K562 (cell line): ENCODE results near the gene DNAH8. TPM values are rescaled to one million over a fixed set of nuclear protein-coding genes. Genes with fewer than 3 reads are reported as not detected.

Experiments
- ERF ChIP-seq: fragments of 450-650 bp; formaldehyde crosslinking; IDR thresholded peaks from 2 replicates; pipeline ENCODE4 v1.4.0; 2020; ENCODE audit warnings: mild to moderate bottlenecking, mixed read lengths
- ESRRA ChIP-seq: fragments of 450-650 bp; IDR thresholded peaks from 2 replicates; pipeline ENCODE4 v1.6.1; 2014; ENCODE audit warnings: low read depth, mild to moderate bottlenecking, moderate library complexity, borderline replicate concordance
- KDM5B ChIP-seq: fragments of 200-600 bp; sonication (generic); IDR thresholded peaks from 2 replicates; pipeline ENCODE4 v1.6.1; 2012; ENCODE audit warnings: low read depth, mild to moderate bottlenecking, moderate library complexity, low read length, control low read depth, inconsistent platforms; ENCODE audit not compliant: insufficient replicate concordance
- MED1 ChIP-seq: sonication (generic); formaldehyde crosslinking; IDR thresholded peaks from 2 replicates; pipeline ENCODE4 v1.8.1; 2023; ENCODE audit warnings: missing genetic modification reagents, borderline replicate concordance
- POU5F1 ChIP-seq: fragments of 150-350 bp; IDR thresholded peaks from 2 replicates; pipeline ENCODE4 v1.6.1; 2014; ENCODE audit warnings: borderline replicate concordance, low read length, low read depth, mild to moderate bottlenecking; ENCODE audit not compliant: partially characterized antibody
- RB1 ChIP-seq: fragments of 450-650 bp; IDR thresholded peaks from 2 replicates; pipeline ENCODE4 v1.6.1; 2017; ENCODE audit warnings: low read depth, mild to moderate bottlenecking
- SMAD1 ChIP-seq: fragments of 150-350 bp; IDR thresholded peaks from 2 replicates; pipeline ENCODE4 v1.6.1; 2014; ENCODE audit warnings: low read length, low read depth; ENCODE audit not compliant: partially characterized antibody
- SREBF1 ChIP-seq: fragments of 150-350 bp; IDR thresholded peaks from 2 replicates; pipeline ENCODE4 v1.6.1; 2014; ENCODE audit warnings: antibody characterized with exemption, low read depth, low read length, borderline replicate concordance
- TAF1 ChIP-seq: IDR thresholded peaks from 2 replicates; pipeline ENCODE4 v1.6.1; 2011; ENCODE audit warnings: mild to moderate bottlenecking, low read length, moderate library complexity; ENCODE audit not compliant: insufficient read depth, control insufficient read depth, severe bottlenecking; ENCODE audit errors: extremely low read depth
- TEAD1 ChIP-seq, 2 experiments: fragments of 450-650 bp in 1 of 2; sonication (generic) in 1 of 2; formaldehyde crosslinking; IDR thresholded peaks; 2 replicates each; pipeline versions ENCODE4 v1.4.0 to v1.8.0; 2020 to 2022; ENCODE audit warnings: mild to moderate bottlenecking in 2 of 2, missing genetic modification reagents in 1 of 2
- ZNF143 ChIP-seq: sonication (generic); formaldehyde crosslinking; IDR thresholded peaks from 2 replicates; pipeline ENCODE4 v1.9.0; 2022; ENCODE audit warnings: mild to moderate bottlenecking, missing genetic modification reagents
- ZNF212 ChIP-seq: fragments of 450-650 bp; formaldehyde crosslinking; IDR thresholded peaks from 2 replicates; pipeline ENCODE4 v1.4.0; 2020; ENCODE audit warnings: mild to moderate bottlenecking
- polyA plus RNA-seq, 8 experiments: library from polyadenylated mRNA; depleted of rRNA in 4 of 8; stranded (reverse) in 5 of 8; unstranded in 3 of 8; fragments of >200 nt; fragmentation: Nextera tagmentation in 2 of 8; fragmentation: Illumina TruSeq in 1 of 8; extraction: Ambion mirVana in 2 of 8; extraction: Trizol in 1 of 8; gene quantifications; 2 replicates each; pipeline versions ENCODE4 v1.2.1 to v1.2.3, GENCODE V29; 2011 to 2014; ENCODE audit warnings: inconsistent platforms in 1 of 8, missing spikeins in 1 of 8
- total RNA-seq, 7 experiments: library from RNA; depleted of rRNA in 6 of 7; stranded (reverse); fragments of >200 nt in 6 of 7; fragmentation: Illumina TruSeq in 2 of 7; extraction: Trizol in 2 of 7; gene quantifications; 2 replicates each; pipeline versions ENCODE4 v1.2.1 to v1.2.3, GENCODE V29; 2011 to 2021; ENCODE audit warnings: low replicate concordance in 1 of 7
- TF ChIP-seq, protein P1 (sequence below): fragments of 450-650 bp; IDR thresholded peaks from 2 replicates; pipeline ENCODE4 v1.6.1; 2016; ENCODE audit warnings: low read depth
- TF ChIP-seq, protein P2 (sequence below), 2 experiments: fragments of 450-650 bp; IDR thresholded peaks; 2 replicates each; pipeline ENCODE4 v1.6.1; 2016
- TF ChIP-seq, protein P3 (sequence below): sonication (generic); formaldehyde crosslinking; IDR thresholded peaks from 2 replicates; pipeline ENCODE4 v1.8.1; 2023; ENCODE audit warnings: mild to moderate bottlenecking, missing genetic modification reagents

Gene DNAH8
- total and polyA plus RNA-seq, 9 of the 15 experiments (the other 6 are each of a cell fraction or from before 2014, with no cell fraction given): 1.2 to 4.2 (median 2.9) TPM

DNA sequence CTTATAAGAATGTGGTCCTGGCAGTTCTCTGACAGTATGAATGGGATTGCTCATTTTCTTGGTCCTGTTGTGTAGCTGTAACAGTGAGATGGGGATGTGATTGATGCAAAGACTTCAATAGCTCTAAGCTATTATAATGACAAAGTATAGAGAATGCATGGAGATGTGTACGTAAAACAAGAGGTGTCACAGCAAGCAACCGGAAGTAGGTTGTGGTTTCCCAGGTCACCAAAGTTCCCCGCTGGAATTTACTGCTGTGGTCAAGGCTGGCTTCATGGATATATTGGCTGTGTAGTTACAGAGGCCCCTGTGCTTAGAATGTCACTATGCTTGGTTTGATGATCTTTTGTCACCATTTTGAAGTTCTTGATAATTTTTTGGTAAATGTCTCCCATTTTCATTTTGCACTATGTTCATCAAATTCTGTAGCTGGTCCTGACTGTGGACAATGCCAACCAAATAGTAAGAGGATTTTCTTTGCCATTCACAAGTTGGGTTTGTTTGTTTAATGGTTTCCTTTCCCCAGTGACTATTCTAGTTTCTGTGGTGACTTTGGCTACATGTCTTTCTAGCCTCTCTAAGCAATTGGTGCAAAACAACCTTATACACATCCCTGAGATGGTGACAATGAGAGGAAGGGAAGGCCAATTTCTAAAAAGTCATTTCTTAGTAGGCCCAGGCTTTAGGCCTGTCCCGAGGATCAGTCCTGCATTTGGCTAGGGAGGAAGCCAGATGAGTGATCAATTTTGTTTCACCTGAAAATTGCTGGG lies 10.5 kb downstream of the DNAH8 start (continued):
- TF ChIP-seq, protein P1, sequence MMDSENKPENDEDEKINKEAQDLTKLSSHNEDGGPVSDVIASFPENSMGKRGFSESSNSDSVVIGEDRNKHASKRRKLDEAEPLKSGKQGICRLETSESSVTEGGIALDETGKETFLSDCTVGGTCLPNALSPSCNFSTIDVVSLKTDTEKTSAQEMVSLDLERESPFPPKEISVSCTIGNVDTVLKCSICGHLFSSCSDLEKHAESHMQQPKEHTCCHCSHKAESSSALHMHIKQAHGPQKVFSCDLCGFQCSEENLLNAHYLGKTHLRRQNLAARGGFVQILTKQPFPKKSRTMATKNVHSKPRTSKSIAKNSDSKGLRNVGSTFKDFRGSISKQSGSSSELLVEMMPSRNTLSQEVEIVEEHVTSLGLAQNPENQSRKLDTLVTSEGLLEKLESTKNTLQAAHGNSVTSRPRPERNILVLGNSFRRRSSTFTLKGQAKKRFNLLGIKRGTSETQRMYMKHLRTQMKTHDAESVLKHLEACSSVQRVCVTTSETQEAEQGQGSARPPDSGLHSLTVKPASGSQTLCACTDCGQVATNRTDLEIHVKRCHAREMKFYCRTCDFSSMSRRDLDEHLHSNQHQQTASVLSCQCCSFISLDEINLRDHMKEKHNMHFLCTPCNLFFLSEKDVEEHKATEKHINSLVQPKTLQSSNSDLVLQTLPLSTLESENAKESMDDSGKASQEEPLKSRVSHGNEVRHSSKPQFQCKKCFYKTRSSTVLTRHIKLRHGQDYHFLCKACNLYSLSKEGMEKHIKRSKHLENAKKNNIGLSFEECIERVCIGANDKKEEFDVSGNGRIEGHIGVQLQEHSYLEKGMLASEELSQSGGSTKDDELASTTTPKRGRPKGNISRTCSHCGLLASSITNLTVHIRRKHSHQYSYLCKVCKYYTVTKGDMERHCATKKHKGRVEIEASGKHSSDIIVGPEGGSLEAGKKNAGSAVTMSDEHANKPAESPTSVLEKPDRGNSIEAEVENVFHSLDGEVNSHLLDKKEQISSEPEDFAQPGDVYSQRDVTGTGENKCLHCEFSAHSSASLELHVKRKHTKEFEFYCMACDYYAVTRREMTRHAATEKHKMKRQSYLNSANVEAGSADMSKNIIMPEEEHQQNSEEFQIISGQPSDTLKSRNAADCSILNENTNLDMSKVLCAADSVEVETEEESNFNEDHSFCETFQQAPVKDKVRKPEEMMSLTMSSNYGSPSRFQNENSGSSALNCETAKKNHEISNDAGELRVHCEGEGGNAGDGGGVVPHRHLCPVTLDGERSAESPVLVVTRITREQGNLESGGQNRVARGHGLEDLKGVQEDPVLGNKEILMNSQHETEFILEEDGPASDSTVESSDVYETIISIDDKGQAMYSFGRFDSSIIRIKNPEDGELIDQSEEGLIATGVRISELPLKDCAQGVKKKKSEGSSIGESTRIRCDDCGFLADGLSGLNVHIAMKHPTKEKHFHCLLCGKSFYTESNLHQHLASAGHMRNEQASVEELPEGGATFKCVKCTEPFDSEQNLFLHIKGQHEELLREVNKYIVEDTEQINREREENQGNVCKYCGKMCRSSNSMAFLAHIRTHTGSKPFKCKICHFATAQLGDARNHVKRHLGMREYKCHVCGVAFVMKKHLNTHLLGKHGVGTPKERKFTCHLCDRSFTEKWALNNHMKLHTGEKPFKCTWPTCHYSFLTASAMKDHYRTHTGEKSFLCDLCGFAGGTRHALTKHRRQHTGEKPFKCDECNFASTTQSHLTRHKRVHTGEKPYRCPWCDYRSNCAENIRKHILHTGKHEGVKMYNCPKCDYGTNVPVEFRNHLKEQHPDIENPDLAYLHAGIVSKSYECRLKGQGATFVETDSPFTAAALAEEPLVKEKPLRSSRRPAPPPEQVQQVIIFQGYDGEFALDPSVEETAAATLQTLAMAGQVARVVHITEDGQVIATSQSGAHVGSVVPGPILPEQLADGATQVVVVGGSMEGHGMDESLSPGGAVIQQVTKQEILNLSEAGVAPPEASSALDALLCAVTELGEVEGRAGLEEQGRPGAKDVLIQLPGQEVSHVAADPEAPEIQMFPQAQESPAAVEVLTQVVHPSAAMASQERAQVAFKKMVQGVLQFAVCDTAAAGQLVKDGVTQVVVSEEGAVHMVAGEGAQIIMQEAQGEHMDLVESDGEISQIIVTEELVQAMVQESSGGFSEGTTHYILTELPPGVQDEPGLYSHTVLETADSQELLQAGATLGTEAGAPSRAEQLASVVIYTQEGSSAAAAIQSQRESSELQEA: no peak
- TF ChIP-seq TAF1 (no peak), SREBF1 (no peak), SMAD1 (no peak), RB1 (no peak), KDM5B (no peak), ERF (no peak), MED1 (CRISPR knock-in tag) (no peak), TEAD1 (CRISPR knock-in tag; IDR thresholded peaks at IDR 0.05) (peak in 1 of 2 experiments; percentile 78; a peak in 2 of 4 replicates), POU5F1 (no peak), ZNF212 (CRISPR knock-in tag) (no peak), ESRRA (peak; percentile 39; the same call in 1 of the 2 replicates), ZNF143 (no peak)
- TF ChIP-seq, protein P2, sequence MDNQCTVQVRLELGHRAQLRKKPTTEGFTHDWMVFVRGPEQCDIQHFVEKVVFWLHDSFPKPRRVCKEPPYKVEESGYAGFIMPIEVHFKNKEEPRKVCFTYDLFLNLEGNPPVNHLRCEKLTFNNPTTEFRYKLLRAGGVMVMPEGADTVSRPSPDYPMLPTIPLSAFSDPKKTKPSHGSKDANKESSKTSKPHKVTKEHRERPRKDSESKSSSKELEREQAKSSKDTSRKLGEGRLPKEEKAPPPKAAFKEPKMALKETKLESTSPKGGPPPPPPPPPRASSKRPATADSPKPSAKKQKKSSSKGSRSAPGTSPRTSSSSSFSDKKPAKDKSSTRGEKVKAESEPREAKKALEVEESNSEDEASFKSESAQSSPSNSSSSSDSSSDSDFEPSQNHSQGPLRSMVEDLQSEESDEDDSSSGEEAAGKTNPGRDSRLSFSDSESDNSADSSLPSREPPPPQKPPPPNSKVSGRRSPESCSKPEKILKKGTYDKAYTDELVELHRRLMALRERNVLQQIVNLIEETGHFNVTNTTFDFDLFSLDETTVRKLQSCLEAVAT (IDR thresholded peaks at IDR 0.05): peak in 1 of 2 experiments; percentile 52; a peak in 1 of 4 replicates
- TF ChIP-seq, protein P3, sequence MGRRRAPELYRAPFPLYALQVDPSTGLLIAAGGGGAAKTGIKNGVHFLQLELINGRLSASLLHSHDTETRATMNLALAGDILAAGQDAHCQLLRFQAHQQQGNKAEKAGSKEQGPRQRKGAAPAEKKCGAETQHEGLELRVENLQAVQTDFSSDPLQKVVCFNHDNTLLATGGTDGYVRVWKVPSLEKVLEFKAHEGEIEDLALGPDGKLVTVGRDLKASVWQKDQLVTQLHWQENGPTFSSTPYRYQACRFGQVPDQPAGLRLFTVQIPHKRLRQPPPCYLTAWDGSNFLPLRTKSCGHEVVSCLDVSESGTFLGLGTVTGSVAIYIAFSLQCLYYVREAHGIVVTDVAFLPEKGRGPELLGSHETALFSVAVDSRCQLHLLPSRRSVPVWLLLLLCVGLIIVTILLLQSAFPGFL (CRISPR knock-in tag): no peak
